Esophagus squamous epithelium (tissue), 4 donors: ENCODE measurements around the gene KCTD5.

ENCODE experiments used
- POLR2A ChIP-seq, 4 donors: fragments of 450-650 bp; IDR thresholded peaks; one replicate each; pipeline ENCODE4 v1.6.1; 2017; ENCODE audit warnings: antibody characterized with exemption in 4 of 4, mild to moderate bottlenecking in 4 of 4, moderate library complexity in 3 of 4
- TF ChIP-seq, protein P1 (sequence below), 6 experiments: fragments of 450-650 bp in 4 of 6; fragments of 200-600 bp in 2 of 6; sonication (generic) in 2 of 6; IDR thresholded peaks; one replicate each; pipeline ENCODE4 v1.5.1; 2016 to 2019; ENCODE audit warnings: antibody characterized with exemption in 6 of 6, mild to moderate bottlenecking in 4 of 6, moderate library complexity in 4 of 6

DNA sequence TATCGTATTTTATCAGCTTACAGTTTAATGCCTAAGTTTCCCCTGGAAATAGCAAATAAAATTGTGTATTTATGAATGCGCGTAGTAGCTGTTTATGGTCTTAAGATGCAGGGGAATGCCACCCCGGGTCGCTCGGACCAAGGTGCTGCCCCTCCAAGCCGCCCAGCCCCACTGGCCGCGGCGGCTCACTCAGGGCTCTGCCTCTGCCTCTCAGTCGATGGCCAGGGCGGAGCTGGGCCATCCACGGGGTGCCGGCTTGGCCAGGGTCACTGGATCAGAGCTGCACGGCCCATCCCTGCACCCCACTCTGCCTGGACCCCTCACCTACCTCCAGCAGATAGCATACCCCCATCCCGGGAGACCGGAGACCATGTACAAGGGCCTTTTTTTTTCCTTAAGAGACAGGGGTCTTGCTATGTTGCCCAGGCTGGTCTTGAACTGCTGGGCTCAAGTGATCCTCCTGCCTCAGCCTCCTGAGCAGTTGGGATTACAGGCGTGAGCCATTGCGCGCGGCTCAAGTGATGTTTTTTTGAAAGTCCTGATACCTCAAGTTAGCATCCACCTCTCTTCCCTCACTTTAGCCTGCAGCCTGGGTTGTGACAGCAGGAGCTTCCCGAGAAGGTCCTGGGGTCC, 26.7 kb downstream of the KCTD5 start:
- TF ChIP-seq, protein P1, sequence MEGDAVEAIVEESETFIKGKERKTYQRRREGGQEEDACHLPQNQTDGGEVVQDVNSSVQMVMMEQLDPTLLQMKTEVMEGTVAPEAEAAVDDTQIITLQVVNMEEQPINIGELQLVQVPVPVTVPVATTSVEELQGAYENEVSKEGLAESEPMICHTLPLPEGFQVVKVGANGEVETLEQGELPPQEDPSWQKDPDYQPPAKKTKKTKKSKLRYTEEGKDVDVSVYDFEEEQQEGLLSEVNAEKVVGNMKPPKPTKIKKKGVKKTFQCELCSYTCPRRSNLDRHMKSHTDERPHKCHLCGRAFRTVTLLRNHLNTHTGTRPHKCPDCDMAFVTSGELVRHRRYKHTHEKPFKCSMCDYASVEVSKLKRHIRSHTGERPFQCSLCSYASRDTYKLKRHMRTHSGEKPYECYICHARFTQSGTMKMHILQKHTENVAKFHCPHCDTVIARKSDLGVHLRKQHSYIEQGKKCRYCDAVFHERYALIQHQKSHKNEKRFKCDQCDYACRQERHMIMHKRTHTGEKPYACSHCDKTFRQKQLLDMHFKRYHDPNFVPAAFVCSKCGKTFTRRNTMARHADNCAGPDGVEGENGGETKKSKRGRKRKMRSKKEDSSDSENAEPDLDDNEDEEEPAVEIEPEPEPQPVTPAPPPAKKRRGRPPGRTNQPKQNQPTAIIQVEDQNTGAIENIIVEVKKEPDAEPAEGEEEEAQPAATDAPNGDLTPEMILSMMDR (IDR thresholded peaks at IDR 0.05) = no peak
- TF ChIP-seq POLR2A (IDR thresholded peaks at IDR 0.05) = no peak
